HG03432 (cell line): ENCODE data around the gene IZUMO4.
"Not testable (repeated sequence)": the region's sequence is repeated elsewhere in the genome, so short reads cannot be mapped to it uniquely, and the experiment has no call there.

Source experiments
- ATAC-seq: cut with Tn5 transposase; IDR thresholded peaks from one replicate; pipeline ENCODE4 v1.9.1; 2021; ENCODE audit warnings: mild to moderate bottlenecking, moderate library complexity; ENCODE audit not compliant: unreplicated experiment

IZUMO4 gene

GRCh38 chr19:2122251-2122650, 25.5 kb downstream of the IZUMO4 start:
- no peak for ATAC-seq

GRCh38 chr19:2122982-2123381, 26.3 kb downstream of the IZUMO4 start:
- no peak for ATAC-seq

- ATAC-seq, result no peak
These were observed 27.1 kb downstream of the IZUMO4 start for GRCh38 chr19:2123682-2124387.

GRCh38 chr19:2126879-2127518, 30.3 kb downstream of the IZUMO4 start:
- no peak for ATAC-seq

- no peak for ATAC-seq
These were observed 31.0 kb downstream of the IZUMO4 start for GRCh38 chr19:2127758-2128157.

- not testable (repeated sequence) for ATAC-seq
These were observed 31.5 kb downstream of the IZUMO4 start for GRCh38 chr19:2128252-2128651.

GRCh38 chr19:2129022-2129421, 32.3 kb downstream of the IZUMO4 start:
- no peak for ATAC-seq

GRCh38 chr19:2129486-2129885, 32.8 kb downstream of the IZUMO4 start:
- no peak for ATAC-seq

- no peak for ATAC-seq
These were observed 33.4 kb downstream of the IZUMO4 start for GRCh38 chr19:2129892-2130770.

GRCh38 chr19:2131012-2131975, 34.6 kb downstream of the IZUMO4 start:
- not testable (repeated sequence) for ATAC-seq

- ATAC-seq, result no peak
These were observed 35.5 kb downstream of the IZUMO4 start for GRCh38 chr19:2132191-2132590.

GRCh38 chr19:2132731-2133490, 36.2 kb downstream of the IZUMO4 start:
- ATAC-seq, result no peak

- ATAC-seq, result no peak
These were observed 39.0 kb downstream of the IZUMO4 start for GRCh38 chr19:2135474-2136402.

- ATAC-seq, result no peak
These were observed 40.1 kb downstream of the IZUMO4 start for GRCh38 chr19:2136796-2137195.

- no peak for ATAC-seq
These were observed 41.5 kb downstream of the IZUMO4 start for GRCh38 chr19:2138061-2138728.

- ATAC-seq, result no peak
These were observed 42.8 kb downstream of the IZUMO4 start for GRCh38 chr19:2139385-2140137.

GRCh38 chr19:2140138-2140569, 43.4 kb downstream of the IZUMO4 start:
- ATAC-seq, result no peak
